ENCODE data around the gene RPS15A.

Gene RPS15A

DNA sequence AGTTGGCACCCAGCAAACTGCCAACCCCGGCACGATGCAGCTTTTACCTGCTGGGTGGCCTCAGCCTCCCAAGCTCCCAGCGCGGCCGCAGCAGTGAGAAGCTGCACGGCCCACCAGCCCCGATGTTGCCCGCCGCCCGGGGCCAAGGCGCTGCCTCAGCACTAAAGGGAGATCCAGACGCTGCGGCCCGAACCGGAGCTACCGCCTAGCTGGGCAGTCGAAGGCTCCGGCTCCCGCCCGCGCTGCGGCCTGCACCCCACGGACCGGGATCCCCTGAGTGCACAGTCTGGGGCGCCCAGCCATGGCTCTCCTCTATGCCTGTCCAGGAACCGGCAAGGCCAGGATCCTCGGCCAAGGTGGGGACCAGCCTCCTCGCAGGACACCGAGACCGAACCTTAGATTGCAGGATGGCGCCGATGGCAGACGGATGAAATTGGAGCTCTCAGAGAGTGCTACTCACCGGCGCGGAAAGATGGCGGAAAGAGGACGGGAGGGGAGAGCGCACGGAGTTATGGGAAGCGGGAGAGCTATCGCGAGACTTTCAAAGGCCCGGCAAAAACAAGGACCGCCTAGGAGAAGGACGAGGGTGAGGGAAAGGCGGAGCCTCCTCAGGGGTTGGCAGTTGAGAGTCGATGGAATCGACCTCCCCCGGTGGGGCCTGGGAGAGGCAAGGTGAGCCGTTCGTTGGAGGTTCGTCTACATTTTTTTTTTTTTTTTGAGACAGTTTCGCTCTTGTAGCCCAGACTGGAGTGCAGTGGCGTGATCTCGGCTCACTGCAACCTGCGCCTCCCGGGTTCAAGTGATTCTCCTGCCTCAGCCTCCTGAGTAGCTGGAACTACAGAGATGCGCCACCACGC lies at the start of gene RPS15A:
TSS of gene RPS15A (minus strand) at position 485 of the 857 bp plus-strand sequence. CDS start 1,221 bp downstream, outside the sequence.
- peak; percentile 99 for DNase-seq (ENCODE audit: low read depth)
- TF ChIP-seq, protein P1, sequence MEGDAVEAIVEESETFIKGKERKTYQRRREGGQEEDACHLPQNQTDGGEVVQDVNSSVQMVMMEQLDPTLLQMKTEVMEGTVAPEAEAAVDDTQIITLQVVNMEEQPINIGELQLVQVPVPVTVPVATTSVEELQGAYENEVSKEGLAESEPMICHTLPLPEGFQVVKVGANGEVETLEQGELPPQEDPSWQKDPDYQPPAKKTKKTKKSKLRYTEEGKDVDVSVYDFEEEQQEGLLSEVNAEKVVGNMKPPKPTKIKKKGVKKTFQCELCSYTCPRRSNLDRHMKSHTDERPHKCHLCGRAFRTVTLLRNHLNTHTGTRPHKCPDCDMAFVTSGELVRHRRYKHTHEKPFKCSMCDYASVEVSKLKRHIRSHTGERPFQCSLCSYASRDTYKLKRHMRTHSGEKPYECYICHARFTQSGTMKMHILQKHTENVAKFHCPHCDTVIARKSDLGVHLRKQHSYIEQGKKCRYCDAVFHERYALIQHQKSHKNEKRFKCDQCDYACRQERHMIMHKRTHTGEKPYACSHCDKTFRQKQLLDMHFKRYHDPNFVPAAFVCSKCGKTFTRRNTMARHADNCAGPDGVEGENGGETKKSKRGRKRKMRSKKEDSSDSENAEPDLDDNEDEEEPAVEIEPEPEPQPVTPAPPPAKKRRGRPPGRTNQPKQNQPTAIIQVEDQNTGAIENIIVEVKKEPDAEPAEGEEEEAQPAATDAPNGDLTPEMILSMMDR (IDR thresholded peaks at IDR 0.05; ENCODE audit: low read length, missing control alignments) = no peak
- peak within 1 kb of the TSS; percentile 83 for H3K4me3 ChIP-seq (replicated peaks; ENCODE audit: low read depth, low read length)

DNA sequence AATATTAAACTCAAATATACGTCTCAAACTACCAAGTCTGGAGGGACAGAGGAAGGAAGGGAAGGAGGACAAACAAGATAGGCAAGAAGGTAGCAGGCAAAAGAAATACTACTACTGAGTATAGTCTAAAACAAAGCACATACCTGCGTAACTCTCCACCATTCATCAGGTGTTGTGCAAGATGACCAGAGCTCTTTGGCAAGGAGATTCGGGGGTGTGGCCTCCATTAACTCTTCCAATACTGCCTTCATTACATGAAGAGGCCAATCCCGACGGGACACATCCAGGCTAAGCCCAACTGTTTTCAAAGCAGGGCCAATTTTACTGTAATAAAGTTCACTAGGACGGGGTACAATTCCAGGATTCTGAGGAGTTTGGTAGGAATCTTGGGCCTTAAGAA lies 49.4 kb upstream of the RPS15A start:
- DNase-seq (ENCODE audit: low read depth) = peak; percentile 4
- H3K4me3 ChIP-seq (replicated peaks; ENCODE audit: low read depth, low read length) = no peak overlapping the region
- TF ChIP-seq, protein P1 (IDR thresholded peaks at IDR 0.05; ENCODE audit: low read length, missing control alignments) = no peak

DNA sequence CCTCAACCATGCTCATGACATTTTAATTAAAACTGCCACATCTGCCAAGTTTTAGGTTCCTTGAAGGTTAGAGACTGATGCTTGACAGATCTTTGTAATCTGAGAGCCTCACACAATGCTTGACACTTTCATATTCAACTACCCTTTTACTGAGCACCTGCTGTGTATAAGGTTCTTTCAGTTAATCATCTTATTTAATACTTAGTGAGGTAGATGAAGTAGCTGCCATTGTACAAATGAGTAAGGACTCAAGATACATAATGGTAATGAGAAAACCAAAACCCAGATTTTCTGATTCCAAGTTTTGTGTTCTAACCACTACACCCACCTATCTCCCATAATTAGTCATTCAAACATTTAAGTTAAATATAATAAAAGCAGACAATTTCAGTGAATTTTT lies 46.6 kb upstream of the RPS15A start:
- TF ChIP-seq, protein P1 (IDR thresholded peaks at IDR 0.05; ENCODE audit: low read length, missing control alignments) = no peak

DNA sequence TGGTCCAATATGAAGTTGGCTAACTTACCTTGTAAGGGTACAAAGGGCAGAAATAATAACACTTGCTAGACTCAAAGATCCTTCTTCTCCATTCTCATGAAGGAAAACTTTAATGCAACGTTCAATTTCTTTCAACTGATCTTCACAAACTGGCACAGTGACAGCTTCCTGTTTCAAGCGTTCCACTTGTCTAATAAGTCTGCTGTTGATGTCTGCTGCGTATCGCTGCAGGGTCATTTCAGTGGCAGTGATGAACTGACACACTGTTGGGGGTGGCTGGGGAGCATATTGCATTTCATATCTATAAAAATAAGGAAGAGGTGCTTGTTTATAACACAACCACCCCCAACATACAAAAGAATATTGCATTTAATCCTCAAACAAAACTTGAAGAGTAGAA lies 44.7 kb upstream of the RPS15A start:
- H3K4me3 ChIP-seq (replicated peaks; ENCODE audit: low read depth, low read length) = no peak overlapping the region
- TF ChIP-seq, protein P1 (IDR thresholded peaks at IDR 0.05; ENCODE audit: low read length, missing control alignments) = no peak
- DNase-seq (ENCODE audit: low read depth) = peak; percentile 9

More for the DNA sequence above, 46.6 kb upstream of the RPS15A start:
- DNase-seq (ENCODE audit: low read depth) = no peak
- H3K4me3 ChIP-seq (replicated peaks; ENCODE audit: low read depth, low read length) = no peak overlapping the region

DNA sequence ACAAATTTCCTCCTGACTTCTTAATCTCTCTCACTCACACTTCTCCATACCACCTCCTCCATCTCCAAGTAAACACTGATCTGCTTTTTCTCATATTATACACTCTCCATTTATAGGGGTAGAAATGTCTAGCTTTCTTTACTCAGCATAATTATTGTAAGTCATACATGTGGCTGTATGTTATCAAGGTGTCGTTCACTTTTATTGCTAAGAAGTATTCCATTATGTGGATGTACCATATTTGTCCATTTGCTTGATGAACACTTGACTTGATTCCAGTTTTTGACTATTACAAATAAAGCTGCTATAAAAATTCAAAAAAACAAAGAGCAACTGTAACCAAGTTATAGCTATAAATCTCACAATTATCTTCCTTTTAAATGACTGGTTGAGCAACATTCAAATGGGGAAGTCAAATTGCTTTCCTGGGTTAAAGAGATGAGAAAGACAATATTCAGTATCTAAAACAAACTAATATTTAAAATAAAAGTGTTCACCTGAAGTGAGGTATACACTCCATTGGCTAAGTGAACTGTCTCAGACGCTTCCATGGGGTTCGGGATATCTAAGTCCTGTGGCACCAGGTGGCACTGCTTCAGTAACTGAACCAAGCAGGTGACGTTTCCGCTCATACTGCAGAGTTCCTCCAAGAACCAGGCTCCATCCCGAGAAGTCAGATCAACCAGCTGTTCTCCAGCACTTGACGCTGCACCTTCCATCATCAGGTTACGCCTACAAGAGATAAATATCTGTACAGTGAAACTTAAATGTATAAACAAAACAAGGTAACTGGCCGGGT lies 43.8 kb upstream of the RPS15A start:
- H3K4me3 ChIP-seq (replicated peaks; ENCODE audit: low read depth, low read length) = no peak overlapping the region
- TF ChIP-seq, protein P1 (IDR thresholded peaks at IDR 0.05; ENCODE audit: low read length, missing control alignments) = no peak

DNA sequence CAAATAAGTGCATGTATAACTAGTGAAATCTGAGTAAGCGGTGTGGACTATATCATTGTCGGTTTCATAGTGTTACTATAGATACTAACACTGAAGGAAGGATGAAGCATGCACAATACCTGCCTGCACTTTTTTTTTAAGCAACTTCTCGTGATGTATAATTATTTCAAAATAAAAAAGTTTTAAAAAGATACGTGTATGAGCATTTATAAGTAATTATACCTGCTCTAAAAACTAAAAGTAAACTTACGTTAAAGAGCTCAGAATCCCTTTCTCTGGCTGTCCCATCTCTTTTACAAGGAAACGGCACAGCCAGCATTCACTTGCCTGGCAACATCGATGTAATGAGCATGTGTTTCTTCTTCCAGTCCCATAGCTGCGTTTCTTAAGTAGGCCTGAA lies 42.5 kb upstream of the RPS15A start:
- no peak overlapping the region for H3K4me3 ChIP-seq (replicated peaks; ENCODE audit: low read depth, low read length)
- DNase-seq (ENCODE audit: low read depth) = no peak
- TF ChIP-seq, protein P1 (IDR thresholded peaks at IDR 0.05; ENCODE audit: low read length, missing control alignments) = no peak

More for the DNA sequence above, 43.8 kb upstream of the RPS15A start:
- DNase-seq (ENCODE audit: low read depth) = no peak

All from fibroblast of pulmonary artery (primary cell).